ENCODE results near the gene KCTD21.
"Not testable (repeated sequence)": the region's sequence is repeated elsewhere in the genome, so short reads cannot be mapped to it uniquely, and the experiment has no call there.

Gene KCTD21

GRCh38 chr11:78188286-78189173 is at the start of gene KCTD21, which contains the start of gene USP35:
KCTD21 (minus strand) TSS chr11:78188626; CDS start chr11:78174554, 14,072 bp downstream.
USP35 (plus strand) TSS chr11:78188919; CDS start chr11:78196246, 7,327 bp downstream.
- peak; percentile 97 for DNase-seq (ENCODE audit: low spot score)

GRCh38 chr11:78237293-78238046 is 49.0 kb upstream of the KCTD21 start:
- no peak for DNase-seq (ENCODE audit: low spot score)

- DNase-seq (ENCODE audit: low spot score) = no peak
Observed at GRCh38 chr11:78234006-78234405, 45.6 kb upstream of the KCTD21 start.

- not testable (repeated sequence) for DNase-seq (ENCODE audit: low spot score)
Observed at GRCh38 chr11:78233046-78233445, 44.6 kb upstream of the KCTD21 start.

GRCh38 chr11:78231962-78232501 is 43.6 kb upstream of the KCTD21 start:
- no peak for DNase-seq (ENCODE audit: low spot score)

- no peak for DNase-seq (ENCODE audit: low spot score)
Observed at GRCh38 chr11:78230161-78230877, 41.9 kb upstream of the KCTD21 start.

- DNase-seq (ENCODE audit: low spot score) = no peak
Observed at GRCh38 chr11:78229106-78229505, 40.7 kb upstream of the KCTD21 start.

- DNase-seq (ENCODE audit: low spot score) = peak; percentile 60
Observed at GRCh38 chr11:78228467-78228866, 40.0 kb upstream of the KCTD21 start.

GRCh38 chr11:78227921-78228320 is 39.5 kb upstream of the KCTD21 start:
- no peak for DNase-seq (ENCODE audit: low spot score)

- no peak for DNase-seq (ENCODE audit: low spot score)
Observed at GRCh38 chr11:78226684-78227680, 38.6 kb upstream of the KCTD21 start.

- no peak for DNase-seq (ENCODE audit: low spot score)
Observed at GRCh38 chr11:78224906-78225420, 36.5 kb upstream of the KCTD21 start.

GRCh38 chr11:78224506-78224905 is 36.1 kb upstream of the KCTD21 start:
- no peak for DNase-seq (ENCODE audit: low spot score)

GRCh38 chr11:78223320-78223954 is 35.0 kb upstream of the KCTD21 start:
- DNase-seq (ENCODE audit: low spot score) = no peak

- DNase-seq (ENCODE audit: low spot score) = not testable (repeated sequence)
Observed at GRCh38 chr11:78222726-78223125, 34.3 kb upstream of the KCTD21 start.

GRCh38 chr11:78221396-78222315 is 33.2 kb upstream of the KCTD21 start:
- no peak for DNase-seq (ENCODE audit: low spot score)

- DNase-seq (ENCODE audit: low spot score) = no peak
Observed at GRCh38 chr11:78220218-78221157, 32.1 kb upstream of the KCTD21 start.

- no peak for DNase-seq (ENCODE audit: low spot score)
Observed at GRCh38 chr11:78219493-78220217, 31.2 kb upstream of the KCTD21 start.
